ENCODE results near the gene NEURL1.
A peak's percentile ranks its signal among the peaks of the same experiment; 100 is the strongest.
"Not testable (repeated sequence)": the region's sequence is repeated elsewhere in the genome, so short reads cannot be mapped to it uniquely, and the experiment has no call there.

Gene NEURL1

GRCh38 chr10:103626178-103626577, 132.7 kb downstream of the NEURL1 start:
- Histone ChIP-seq H3K27ac (peak overlapping the region in 1 of 2 donors; percentile 12), H3K4me3 (no peak overlapping the region)
- TF ChIP-seq CTCF (IDR thresholded peaks at IDR 0.05), result no peak
- DNase-seq (ENCODE audit: low spot score), result no peak

- Histone ChIP-seq H3K27ac (no peak overlapping the region), H3K4me3 (no peak overlapping the region)
- TF ChIP-seq CTCF (IDR thresholded peaks at IDR 0.05), result no peak
- DNase-seq (ENCODE audit: low spot score), result no peak
Measured at GRCh38 chr10:103627111-103627892, 133.8 kb downstream of the NEURL1 start.

GRCh38 chr10:103627893-103628292, 134.4 kb downstream of the NEURL1 start:
- TF ChIP-seq CTCF (IDR thresholded peaks at IDR 0.05), result no peak
- no peak overlapping the region for H3K27ac ChIP-seq
- H3K4me3 ChIP-seq, result no peak overlapping the region
- DNase-seq (ENCODE audit: low spot score), result no peak

GRCh38 chr10:103629581-103629980, 136.1 kb downstream of the NEURL1 start:
- no peak overlapping the region for H3K27ac ChIP-seq
- no peak overlapping the region for H3K4me3 ChIP-seq

GRCh38 chr10:103630156-103630555, 136.7 kb downstream of the NEURL1 start:
- no peak for DNase-seq (ENCODE audit: low spot score)
- H3K27ac ChIP-seq, result no peak overlapping the region
- TF ChIP-seq CTCF (IDR thresholded peaks at IDR 0.05), result no peak
- H3K4me3 ChIP-seq, result no peak overlapping the region

More at GRCh38 chr10:103629581-103629980, 136.1 kb downstream of the NEURL1 start:
- DNase-seq (ENCODE audit: low spot score), result no peak
- no peak for TF ChIP-seq CTCF (IDR thresholded peaks at IDR 0.05)

GRCh38 chr10:103632247-103632642, 138.7 kb downstream of the NEURL1 start:
- no peak for DNase-seq (ENCODE audit: low spot score)
- H3K27ac ChIP-seq, result no peak overlapping the region
- H3K4me3 ChIP-seq, result no peak overlapping the region
- TF ChIP-seq CTCF (IDR thresholded peaks at IDR 0.05), result no peak

GRCh38 chr10:103632871-103633270, 139.4 kb downstream of the NEURL1 start:
- not testable (repeated sequence) for H3K27ac ChIP-seq; DNase-seq (ENCODE audit: low spot score); H3K4me3 ChIP-seq

Measured in coronary artery (tissue), 2 donors.